Endothelial cell of umbilical vein (primary cell): Measurements from ENCODE around the gene SWI5.

ENCODE experiments used
- CTCF ChIP-seq, 2 donors: IDR thresholded peaks; 1 replicate in 1 of 2; 2 replicates in 1 of 2; pipeline ENCODE4 v1.5.1; 2011; ENCODE audit warnings: low read length in 2 of 2, mild to moderate bottlenecking in 2 of 2, moderate library complexity in 2 of 2, control low read depth in 1 of 2, inconsistent platforms in 1 of 2, low read depth in 1 of 2; ENCODE audit not compliant: insufficient read depth in 1 of 2; ENCODE audit errors: extremely low read depth in 1 of 2
- EZH2 ChIP-seq: IDR thresholded peaks from 2 replicates; pipeline ENCODE4 v1.6.1; 2012; ENCODE audit warnings: borderline replicate concordance, low read depth, mild to moderate bottlenecking, moderate library complexity, low read length, inconsistent platforms; ENCODE audit not compliant: severe bottlenecking
- FOS ChIP-seq: IDR thresholded peaks from 2 replicates; pipeline ENCODE4 v1.6.1; 2011; ENCODE audit warnings: mild to moderate bottlenecking, low read length, moderate library complexity, borderline replicate concordance; ENCODE audit not compliant: insufficient read depth
- POLR2A ChIP-seq: IDR thresholded peaks from 2 replicates; pipeline ENCODE4 v1.6.1; 2012; ENCODE audit warnings: low read depth, mild to moderate bottlenecking, control low read depth, low read length
- POLR2AphosphoS5 ChIP-seq: IDR thresholded peaks from 2 replicates; pipeline ENCODE4 v1.6.1; 2012; ENCODE audit warnings: low read depth, mild to moderate bottlenecking, control low read depth, low read length, moderate library complexity; ENCODE audit not compliant: insufficient read depth

GRCh38 chr9:128259156-128259555, 16.9 kb upstream of the SWI5 start:
- no peak for TF ChIP-seq CTCF (IDR thresholded peaks at IDR 0.05; ENCODE audit: extremely low read depth in 1 of 2, insufficient read depth in 1 of 2, low read depth in 1 of 2, low read length in 2 of 2)
- TF ChIP-seq POLR2A: no peak
- TF ChIP-seq EZH2: no peak
- no peak for TF ChIP-seq FOS
- no peak for TF ChIP-seq POLR2AphosphoS5
